ENCODE results near the gene SLAMF9.

- no peak for TF ChIP-seq POLR2AphosphoS5 (IDR thresholded peaks at IDR 0.05; ENCODE audit: low read depth, low read length)
- no peak for TF ChIP-seq MAX (IDR thresholded peaks at IDR 0.05)
- TF ChIP-seq EZH2 (IDR thresholded peaks at IDR 0.05): no peak
- TF ChIP-seq CTCF (IDR thresholded peaks at IDR 0.05 in 2 of 3, conservative IDR thresholded peaks at IDR 0.05 in 1 of 3; ENCODE audit: borderline replicate concordance in 1 of 3, insufficient read depth in 1 of 3, low read depth in 2 of 3, low read length in 2 of 3): no peak
- no peak for TF ChIP-seq TCF7L2 (IDR thresholded peaks at IDR 0.05; ENCODE audit: borderline replicate concordance, extremely low read depth, insufficient read depth, insufficient read length)
- no peak for TF ChIP-seq POLR2A (IDR thresholded peaks at IDR 0.05; ENCODE audit: borderline replicate concordance, extremely low read depth, insufficient read depth, insufficient read length)
- no peak for TF ChIP-seq YY1 (IDR thresholded peaks at IDR 0.05; ENCODE audit: extremely low read depth, insufficient replicate concordance, low read depth, low read length)
- TF ChIP-seq SP1 (IDR thresholded peaks at IDR 0.05; ENCODE audit: low read depth): no peak
- TF ChIP-seq CEBPB (IDR thresholded peaks at IDR 0.05; ENCODE audit: low read depth): no peak
- no peak for TF ChIP-seq SIN3A (IDR thresholded peaks at IDR 0.05; ENCODE audit: low read depth)
Observed at GRCh38 chr1:159927849-159928431, 26.1 kb downstream of the SLAMF9 start.
